ENCODE measurements around the gene ARHGAP26.

DNA sequence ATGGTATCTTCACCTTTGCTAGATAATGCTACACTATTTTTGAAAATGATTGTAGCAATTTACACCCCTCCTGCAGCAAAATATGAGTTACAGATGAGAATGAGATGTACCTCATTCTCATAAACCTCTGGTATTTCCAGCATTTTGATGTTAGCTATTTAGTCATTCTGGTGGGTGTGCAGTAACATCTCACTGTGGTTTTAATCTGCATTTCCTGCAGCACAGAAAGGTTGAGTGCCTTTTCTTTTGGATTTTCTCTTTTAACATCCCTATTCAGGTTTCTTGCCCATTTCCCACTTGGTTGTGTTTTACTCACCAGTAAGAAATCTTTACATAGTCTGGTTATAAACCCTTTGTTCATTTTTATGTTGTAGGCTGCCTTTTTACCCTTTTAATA is 427.1 kb downstream of the ARHGAP26 start:
- TF ChIP-seq, protein P1, sequence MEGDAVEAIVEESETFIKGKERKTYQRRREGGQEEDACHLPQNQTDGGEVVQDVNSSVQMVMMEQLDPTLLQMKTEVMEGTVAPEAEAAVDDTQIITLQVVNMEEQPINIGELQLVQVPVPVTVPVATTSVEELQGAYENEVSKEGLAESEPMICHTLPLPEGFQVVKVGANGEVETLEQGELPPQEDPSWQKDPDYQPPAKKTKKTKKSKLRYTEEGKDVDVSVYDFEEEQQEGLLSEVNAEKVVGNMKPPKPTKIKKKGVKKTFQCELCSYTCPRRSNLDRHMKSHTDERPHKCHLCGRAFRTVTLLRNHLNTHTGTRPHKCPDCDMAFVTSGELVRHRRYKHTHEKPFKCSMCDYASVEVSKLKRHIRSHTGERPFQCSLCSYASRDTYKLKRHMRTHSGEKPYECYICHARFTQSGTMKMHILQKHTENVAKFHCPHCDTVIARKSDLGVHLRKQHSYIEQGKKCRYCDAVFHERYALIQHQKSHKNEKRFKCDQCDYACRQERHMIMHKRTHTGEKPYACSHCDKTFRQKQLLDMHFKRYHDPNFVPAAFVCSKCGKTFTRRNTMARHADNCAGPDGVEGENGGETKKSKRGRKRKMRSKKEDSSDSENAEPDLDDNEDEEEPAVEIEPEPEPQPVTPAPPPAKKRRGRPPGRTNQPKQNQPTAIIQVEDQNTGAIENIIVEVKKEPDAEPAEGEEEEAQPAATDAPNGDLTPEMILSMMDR (IDR thresholded peaks at IDR 0.05) = no peak
- TF ChIP-seq EP300 (IDR thresholded peaks at IDR 0.05) (no peak), POLR2A (IDR thresholded peaks at IDR 0.05) (no peak), POLR2AphosphoS5 (IDR thresholded peaks at IDR 0.05) (no peak)

Data from sigmoid colon (tissue), 4 donors.